HG02759 (cell line): ENCODE results near the gene DDTL.
"Not testable (repeated sequence)": the region's sequence is repeated elsewhere in the genome, so short reads cannot be mapped to it uniquely, and the experiment has no call there.

ENCODE experiments used
- ATAC-seq: cut with Tn5 transposase; IDR thresholded peaks from one replicate; pipeline ENCODE4 v1.9.1; 2021; ENCODE audit warnings: mild to moderate bottlenecking, moderate library complexity; ENCODE audit not compliant: unreplicated experiment

DDTL gene

DNA sequence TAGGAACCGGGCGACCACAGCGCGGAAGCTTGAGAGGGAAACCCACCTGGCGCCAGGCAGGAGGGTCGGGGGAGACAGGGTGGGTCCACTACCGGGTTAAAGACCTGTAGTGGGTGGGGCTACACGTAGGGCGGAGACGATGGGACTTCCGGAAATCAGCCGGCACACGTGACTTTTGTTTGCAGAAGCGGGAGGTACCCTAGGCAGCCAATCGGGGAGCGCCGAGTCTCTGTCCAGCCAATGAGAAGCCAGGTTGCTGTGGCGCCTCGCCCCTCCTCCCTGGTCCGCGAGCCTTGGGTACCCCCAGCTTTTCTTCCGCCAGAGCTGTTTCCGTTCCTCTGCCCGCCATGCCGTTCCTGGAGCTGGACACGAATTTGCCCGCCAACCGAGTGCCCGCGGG, at the start of gene DDTL:
DDTL (plus strand) TSS at position 321 of the 400 bp plus-strand sequence; CDS start at position 348, 27 bp downstream.
- ATAC-seq: peak; percentile 95

DNA sequence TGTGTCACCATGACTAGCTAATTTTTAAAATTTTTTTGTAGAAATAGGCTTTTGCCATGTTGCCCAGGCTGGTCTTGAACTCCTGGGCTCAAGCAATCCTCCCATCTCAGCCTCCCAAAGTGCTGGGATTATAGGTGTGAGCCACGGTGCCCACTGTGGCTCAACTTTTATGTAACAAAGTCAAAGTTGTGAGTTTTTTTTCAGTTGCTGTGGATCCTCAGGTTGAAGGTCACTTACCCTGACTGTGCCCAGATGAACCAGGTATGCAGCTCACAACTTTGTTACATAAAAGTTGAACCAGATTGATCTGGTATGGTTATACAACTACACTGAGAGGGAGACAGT, 46.4 kb upstream of the DDTL start:
- not testable (repeated sequence) for ATAC-seq

DNA sequence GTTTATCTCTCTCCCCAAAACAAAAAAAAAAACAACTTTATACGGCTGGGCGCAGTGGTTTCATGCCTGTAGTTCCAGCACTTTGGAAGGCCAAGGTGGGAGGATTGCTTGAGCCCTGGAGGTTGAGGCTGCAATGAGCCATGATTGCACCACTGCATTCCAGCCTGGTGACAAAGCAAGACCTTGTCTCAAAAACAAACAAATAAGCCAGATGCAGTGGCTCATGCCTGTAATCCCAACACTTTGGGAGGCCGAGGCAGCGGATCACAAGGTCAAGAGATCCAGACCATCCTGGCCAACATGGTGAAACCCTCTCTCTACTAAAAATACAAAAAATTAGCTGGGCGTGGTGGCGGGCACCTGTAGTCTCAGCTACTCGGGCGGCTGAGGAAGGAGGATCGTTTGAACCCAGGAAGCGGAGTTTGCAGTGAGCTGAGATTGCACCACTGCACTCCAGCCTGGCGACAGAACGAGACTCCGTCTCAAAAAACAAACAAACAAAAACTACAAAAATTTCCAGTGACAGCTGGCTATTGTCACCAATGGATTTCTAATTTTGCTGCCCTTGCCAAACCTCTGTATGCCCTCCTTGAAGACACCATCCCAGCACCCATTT, 45.0 kb upstream of the DDTL start:
- ATAC-seq: not testable (repeated sequence)

DNA sequence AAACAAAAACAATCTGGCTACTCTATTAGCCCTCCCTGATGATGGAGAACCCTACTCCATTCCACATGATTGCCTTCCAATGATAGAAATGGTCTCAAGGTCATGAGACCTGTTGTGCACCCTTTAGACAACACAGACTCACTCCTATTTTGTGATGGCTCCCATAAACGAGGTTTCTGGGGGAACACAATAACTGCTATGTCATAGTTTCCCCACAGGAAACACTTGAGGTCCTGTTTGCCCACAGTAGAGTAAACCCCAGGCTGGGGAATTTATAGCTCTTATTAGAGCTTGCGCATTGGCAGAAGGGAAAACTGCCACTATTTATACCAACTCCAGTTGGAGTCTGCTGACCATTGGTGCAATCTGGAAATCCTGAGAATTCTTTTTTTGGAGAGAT, 43.8 kb upstream of the DDTL start:
- ATAC-seq: no peak

DNA sequence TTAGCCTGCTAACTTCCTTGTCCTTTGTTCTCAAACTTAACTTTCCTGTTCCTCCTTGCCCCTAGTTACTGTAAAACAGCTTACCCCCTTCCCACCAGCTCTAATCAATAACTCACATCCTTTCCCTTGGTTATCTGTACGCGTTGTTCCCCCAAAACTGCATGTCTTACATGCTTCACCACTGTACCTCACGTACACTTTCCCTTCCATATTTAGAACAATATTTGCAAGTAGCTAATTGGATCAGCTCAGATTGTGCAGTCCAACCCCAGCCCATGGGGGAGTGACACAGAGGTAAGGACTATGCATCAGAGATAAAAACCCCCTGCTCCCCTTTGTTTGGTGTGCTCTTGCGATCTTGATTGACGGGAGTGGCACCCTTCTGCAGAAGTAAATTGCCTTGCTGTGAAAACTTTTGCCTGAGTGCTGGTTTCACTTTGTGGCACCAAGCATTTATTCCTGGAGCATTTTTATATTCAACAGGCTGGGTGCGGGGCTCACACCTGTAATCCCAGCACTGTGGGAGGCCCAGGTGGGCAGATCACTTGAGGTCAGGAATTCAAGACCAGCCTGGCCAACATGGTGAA, 41.6 kb upstream of the DDTL start:
- no peak for ATAC-seq

DNA sequence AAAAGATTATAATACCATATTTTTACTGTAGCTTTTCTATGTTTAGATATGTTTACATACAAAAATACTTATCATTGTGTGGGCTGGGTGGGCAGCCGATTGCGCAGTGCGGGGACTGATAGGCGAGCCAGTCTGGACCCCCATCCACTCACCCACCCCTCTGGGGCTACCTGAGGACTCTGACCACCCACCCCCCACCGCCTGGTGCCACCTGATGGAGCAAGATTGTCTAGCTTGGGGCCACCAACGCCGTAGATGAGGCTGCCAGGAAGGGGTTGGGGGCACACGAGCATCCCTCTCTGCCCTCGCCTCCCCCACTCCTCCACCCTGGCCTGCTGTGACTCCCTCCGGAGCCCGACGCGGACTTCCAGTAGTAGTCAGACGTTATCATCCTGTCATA, 40.1 kb upstream of the DDTL start:
- ATAC-seq: no peak

DNA sequence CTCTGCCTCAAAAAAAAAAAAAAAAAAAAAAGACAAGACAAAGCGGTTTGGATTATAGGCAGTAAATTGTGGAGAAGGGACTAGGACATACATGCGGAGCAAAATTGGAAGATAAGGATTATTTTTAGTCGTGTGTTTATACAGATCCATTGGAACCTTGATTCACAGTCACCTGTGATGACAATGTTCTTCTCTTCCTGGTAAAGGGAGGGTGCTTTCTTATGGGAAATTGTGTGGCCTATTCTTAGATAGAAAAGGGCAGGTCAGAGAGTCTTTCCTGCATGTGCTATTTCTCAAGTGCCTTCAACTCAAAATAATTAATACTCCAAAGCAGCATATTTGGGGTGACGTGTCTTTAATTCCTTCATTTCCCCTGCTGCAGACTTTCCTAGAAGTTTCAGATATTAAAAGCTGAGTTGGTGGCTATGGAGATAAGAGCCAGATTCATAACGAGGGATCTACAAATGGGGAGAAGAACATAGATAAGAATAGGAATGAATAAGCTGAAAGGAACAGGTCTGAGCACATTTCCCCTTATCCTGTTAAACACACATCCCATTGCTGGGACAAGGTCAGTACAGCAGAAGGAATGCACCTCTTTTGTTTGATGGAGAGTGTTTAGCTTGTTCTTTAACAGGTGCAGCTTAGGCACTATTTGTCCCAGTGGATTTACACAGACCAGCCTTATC, 28.2 kb upstream of the DDTL start:
- no peak for ATAC-seq

DNA sequence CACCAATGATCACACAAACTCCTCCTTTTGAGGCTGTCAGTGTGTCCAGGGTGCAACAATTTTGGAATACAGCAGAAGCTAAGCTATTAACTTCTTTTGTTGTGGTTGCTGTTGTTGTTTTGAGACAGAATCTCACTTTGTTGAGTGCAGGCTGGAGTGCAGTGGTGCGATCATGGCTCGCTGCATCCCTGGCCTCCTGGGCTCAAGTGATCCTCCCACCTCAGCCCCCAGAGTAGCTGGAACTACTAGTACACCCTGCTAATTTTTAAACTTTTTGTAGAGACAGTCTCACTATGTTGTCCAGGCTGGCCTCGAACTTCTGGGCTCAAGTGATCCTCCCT, 27.7 kb upstream of the DDTL start:
- no peak for ATAC-seq

DNA sequence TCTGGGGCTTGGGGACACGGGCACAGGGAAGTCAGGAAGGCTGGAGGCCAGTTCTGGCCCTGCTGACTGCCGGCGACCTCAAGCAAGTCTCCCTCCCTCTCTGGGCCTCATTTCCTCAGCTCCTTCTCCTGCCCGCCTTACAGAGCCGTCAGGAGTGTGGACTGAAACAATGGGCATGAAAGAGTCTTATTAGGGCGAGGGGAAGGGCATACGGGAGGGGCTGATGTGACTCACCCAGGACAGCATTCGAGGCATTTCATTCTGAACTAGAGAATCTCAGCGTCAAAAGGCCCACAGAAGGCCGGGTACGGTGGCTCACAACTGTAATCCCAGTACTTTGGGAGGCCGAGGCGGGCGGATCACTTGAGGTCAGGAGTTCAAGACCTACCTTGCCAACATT, 26.5 kb upstream of the DDTL start:
- not testable (repeated sequence) for ATAC-seq

DNA sequence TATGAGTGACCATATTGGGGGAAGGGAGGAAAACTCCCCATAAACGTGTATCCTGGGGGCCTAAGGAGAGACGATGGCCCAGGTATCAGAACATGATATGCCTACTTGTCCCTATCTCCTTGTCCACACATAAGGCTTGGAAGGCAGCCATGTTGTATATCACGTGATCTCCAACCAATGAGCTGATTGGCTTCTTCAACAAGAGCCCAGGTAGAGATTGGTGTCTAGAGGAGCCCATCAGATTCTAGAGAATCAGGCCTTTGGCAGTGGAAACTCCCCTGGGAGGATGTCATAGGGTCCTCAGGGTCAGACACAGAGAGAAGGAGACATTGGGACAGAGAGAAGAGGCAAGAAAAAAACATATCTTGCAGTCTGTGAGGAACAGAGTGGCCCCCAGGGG, 19.3 kb upstream of the DDTL start:
- not testable (repeated sequence) for ATAC-seq

DNA sequence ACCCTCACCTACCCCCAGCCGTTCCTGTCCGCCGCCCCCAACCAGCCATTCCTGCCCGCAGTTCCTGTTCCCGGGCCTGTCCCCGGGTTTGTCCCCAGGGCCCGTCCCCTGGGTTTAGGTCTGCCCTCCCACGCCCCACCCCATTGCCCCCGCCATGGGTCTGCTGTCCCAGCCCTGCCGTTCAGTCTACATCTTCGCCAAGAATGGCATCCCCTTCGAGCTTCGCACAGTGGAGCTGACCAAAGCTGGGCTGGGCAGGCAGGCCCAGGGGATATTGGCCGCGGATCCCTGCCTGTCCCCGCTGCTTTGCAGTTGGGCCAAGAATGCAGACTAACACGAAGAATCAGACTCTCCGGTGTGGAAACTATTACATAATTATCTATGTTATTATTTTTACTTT, 16.9 kb upstream of the DDTL start:
- not testable (repeated sequence) for ATAC-seq

DNA sequence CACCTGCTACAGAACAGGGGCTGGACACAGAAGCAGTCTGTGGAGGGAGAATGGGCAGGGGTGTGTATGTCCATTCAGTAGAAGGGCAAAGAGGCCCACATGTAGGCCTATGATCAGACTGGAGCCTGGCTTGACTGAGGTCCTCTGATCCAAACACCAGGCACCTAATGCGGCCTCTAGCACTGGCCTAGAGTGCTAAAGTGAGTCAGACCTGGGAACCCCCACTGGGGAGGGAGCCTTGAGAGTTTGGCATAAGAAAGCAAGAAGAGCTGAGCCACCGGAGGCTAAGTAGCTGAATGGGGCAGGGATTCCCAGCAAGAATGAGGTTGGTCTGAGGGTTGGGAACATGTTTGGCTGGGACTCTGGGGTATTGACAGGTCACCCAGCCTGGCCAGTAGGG, 15.3 kb upstream of the DDTL start:
- ATAC-seq: not testable (repeated sequence)

DNA sequence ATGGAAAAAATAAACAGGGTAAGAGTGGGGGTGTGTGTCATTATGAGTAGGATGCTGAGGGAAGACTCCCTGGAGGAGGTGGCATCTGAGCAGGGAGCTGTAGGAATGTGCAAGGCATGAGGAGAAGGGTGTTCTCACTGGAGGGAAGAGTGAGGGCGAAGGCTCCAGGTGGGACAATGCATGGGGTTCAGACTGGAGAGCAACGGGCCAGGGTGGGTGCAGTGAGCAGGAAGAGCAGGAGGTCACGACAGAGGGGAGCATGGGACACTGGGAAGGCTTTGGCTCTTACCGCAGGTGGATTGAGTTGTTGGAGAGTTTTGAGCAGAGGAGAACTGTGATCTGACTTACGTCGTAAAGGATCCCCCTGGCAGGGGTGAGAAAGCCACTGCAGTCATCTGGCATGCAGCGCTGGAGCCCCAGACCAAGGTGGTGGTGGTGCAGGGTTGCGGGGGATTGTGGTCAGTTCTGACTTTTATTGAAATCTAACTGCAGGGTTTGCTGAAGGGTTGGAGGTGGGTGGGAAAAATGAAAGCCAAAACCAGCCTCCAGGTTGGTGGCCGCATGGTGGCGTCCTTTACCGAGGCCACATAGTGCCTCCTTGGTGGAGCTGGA, 13.8 kb upstream of the DDTL start:
- ATAC-seq: not testable (repeated sequence)

DNA sequence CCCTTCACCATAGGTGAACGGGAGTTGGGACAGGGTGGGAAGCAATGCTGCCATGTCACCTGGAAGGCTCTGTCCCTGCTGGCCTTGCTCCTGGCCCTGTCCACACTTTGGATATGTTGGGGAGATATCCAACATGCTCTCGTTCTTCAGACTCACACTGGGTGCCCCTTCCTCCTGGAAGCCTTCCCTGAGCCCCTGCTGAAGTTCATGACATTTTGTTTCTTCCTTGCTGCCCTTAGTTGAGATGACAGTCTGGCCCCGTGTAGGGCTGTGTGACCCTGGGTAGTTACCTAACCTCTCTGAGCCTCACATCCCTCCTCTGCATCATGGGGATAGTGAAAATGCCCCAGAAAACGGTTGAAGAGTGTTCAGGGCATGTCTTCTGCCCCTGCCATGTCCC, 13.2 kb upstream of the DDTL start:
- ATAC-seq: not testable (repeated sequence)

DNA sequence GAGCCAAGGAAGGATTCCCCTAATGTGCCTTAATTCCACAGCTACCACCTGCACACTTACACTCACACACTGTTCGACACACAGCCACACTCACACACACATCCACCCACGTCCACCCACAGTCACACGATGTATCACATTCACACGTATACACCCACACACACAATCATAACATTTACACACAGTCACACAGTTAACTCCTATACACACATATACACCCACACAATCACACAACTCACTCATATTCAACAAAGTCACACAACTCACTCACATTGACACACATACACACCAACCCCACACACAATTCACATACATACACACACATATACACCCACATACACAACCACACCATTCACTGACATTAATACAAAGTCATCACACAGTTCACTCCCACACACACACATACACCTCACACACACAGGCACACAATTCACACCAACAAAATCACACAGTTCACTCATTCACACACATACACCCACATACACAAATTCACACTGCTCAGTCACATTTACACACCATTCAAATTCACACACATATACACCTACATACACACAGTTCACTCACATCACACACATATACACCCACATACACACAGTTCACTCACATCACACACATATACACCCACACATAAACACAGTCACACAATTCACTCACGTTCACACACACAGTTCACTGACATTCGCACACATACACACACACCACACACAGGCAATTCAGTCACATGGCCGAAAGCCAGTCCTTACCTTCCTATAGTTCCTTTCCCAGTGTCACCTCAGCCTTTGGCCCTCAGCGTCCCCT, 12.3 kb upstream of the DDTL start:
- ATAC-seq: not testable (repeated sequence)

DNA sequence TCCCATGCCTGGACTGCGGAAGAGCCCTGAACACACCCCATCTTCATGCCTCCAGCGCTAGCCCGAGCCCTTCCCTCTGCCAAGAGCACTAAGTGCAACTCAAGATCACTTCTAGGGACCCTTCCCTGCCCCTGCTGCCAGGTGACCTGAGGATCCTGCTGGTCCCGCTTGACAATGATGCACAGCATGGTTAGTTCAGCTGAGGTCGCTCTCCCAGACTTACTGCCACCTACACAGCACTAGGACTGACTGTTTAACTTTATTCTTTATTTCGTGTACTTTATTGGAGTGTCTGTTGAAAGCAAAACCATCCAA, 11.7 kb upstream of the DDTL start:
- not testable (repeated sequence) for ATAC-seq

DNA sequence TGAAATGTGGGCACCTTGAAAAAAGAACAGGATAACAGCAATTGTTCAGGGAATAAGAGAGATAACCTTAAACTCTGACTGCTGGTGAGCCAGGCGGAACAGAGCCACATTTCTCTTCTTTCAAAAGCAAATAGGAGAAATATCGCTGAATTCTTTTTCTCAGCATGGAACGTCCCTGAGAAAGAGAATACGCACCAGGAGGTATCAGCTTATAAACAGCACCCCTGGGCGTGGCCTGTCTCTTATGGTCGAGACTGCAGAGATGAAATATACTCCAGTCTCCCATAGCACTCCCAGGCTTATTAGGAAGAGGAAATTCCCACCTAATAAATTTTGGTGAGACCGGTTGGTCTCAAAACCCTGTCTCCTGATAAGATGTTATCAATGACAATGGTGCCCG, 10.8 kb upstream of the DDTL start:
- ATAC-seq: not testable (repeated sequence)

DNA sequence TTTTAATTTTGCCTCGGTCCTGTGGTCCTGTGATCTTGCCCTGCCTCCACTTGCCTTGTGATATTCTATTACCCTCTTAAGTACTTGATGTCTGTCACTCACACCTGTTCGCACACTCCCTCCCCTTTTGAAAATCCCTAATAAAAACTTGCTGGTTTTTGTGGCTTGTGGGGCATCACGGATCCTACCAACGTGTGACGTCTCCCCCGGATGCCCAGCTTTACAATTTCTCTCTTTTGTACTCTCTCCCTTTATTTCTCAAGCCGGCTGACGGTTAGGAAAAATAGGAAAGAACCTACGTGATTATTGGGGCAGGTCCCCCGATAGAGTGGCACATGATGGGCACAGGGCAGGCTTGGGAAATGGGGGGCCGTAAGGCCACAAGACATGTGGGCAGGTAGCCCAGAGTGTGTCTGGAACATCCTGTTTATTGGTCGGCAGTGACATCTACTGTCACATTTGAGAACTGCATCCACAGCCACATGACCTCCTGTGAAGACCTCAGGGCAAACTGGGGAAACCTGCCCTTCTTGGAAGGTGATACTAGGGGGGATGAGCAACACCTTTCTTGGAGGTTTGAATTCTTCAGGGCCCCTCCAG, 10.3 kb upstream of the DDTL start:
- ATAC-seq: not testable (repeated sequence)

DNA sequence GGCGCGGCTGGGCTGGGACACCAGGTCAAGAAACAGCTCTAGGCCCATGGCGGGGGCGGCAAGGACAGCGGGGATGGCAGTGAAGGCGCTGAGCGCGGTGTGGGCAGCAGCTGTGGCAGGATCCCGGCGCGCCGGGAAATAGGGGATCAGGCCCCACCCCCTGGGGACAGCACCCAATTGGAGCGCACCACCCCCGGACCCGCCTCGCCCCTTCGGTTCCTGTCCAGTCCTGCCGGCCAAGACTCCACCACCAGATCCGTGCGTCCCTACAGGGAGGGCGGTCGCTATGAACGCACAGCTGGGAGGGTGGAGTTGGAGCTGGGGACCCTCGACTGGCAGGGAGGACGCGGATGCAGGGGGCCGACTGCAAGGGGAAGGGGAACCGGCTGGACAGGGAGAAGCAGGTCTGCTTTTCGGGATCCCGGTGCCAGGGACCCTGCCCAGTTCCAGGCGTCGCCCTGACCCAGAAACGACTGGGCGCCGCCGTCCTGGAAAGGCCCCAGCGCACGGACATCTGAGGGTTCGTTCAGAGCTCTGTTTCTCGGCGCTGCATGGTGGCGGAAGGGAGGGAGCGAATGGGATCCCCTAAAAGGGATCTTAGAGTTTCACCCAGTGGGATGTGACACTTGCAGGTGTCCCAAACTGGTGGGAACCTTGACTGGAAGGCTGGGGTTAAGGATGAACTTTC, 5.5 kb upstream of the DDTL start, which contains the start of gene GSTT2B:
GSTT2B (minus strand) TSS at position 112 of the 688 bp plus-strand sequence; CDS start at position 48, 64 bp downstream.
- not testable (repeated sequence) for ATAC-seq

DNA sequence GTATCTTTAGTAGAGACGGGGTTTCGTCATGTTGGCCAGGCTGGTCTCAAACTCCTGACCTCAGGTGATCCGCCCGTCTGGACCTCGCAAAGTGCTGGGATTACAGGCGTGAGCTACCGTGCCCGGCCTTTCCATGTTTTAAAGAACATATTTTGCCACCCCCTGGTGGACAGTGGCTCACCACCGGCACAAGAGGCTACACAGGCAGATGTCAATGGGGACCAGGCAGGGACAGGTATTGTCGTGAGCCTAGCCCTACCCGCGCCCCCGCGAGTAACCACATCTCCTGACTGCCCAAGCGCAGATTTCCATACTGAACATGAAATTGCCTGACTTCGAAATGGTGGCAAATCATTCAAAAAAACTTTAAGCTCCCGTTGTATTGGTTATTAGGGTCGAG, 594 bp upstream of the DDTL start:
- peak; percentile 23 for ATAC-seq
